LNCaP clone FGC (cell line): ENCODE measurements around the gene BNC1.

Experiments used
- DNase-seq: peaks from one replicate; pipeline ENCODE4 v3.0.0-alpha.2; 2011; ENCODE audit warnings: low read depth
- H3K4me3 ChIP-seq: 2 replicates; pipeline ENCODE4 v1.5.1; 2011; ENCODE audit warnings: mild to moderate bottlenecking, low read depth, low read length, control low read depth
- CTCF ChIP-seq: IDR thresholded peaks from 2 replicates; pipeline ENCODE4 v1.5.1; 2012; ENCODE audit warnings: mild to moderate bottlenecking; ENCODE audit not compliant: control insufficient read depth, insufficient read depth; ENCODE audit errors: extremely low read depth

Gene BNC1

GRCh38 chr15:83287541-83288027 is 3.1 kb upstream of the BNC1 start:
- no peak for TF ChIP-seq CTCF
- no peak overlapping the region for H3K4me3 ChIP-seq
- no peak for DNase-seq

GRCh38 chr15:83285979-83286553 is 1.6 kb upstream of the BNC1 start:
- no peak for DNase-seq
- no peak overlapping the region for H3K4me3 ChIP-seq

GRCh38 chr15:83285284-83285978 is 967 bp upstream of the BNC1 start:
- no peak for DNase-seq

More at GRCh38 chr15:83285979-83286553, 1.6 kb upstream of the BNC1 start:
- no peak for TF ChIP-seq CTCF

GRCh38 chr15:83283813-83284558 is 478 bp downstream of the BNC1 start:
- no peak for TF ChIP-seq CTCF
- H3K4me3 ChIP-seq = no peak overlapping the region
- DNase-seq = no peak

More at GRCh38 chr15:83285284-83285978, 967 bp upstream of the BNC1 start:
- H3K4me3 ChIP-seq = no peak overlapping the region
- no peak for TF ChIP-seq CTCF

GRCh38 chr15:83283138-83283812 is 1.2 kb downstream of the BNC1 start:
- no peak overlapping the region for H3K4me3 ChIP-seq
- DNase-seq = no peak
- TF ChIP-seq CTCF = no peak

GRCh38 chr15:83282776-83283137 is 1.7 kb downstream of the BNC1 start:
- no peak for DNase-seq
- H3K4me3 ChIP-seq = no peak overlapping the region
- no peak for TF ChIP-seq CTCF
